IPS-15b (cell line): ENCODE measurements around the gene BTN2A1.

Experiments
- H3K27me3 ChIP-seq: one replicate; pipeline ENCODE4 v1.6.1; 2013; ENCODE audit warnings: low read length; ENCODE audit not compliant: control insufficient read depth, insufficient read depth
- H3K36me3 ChIP-seq: one replicate; pipeline ENCODE4 v1.6.1; 2013; ENCODE audit warnings: low read length; ENCODE audit not compliant: control insufficient read depth, insufficient read depth
- H3K4me1 ChIP-seq: one replicate; pipeline ENCODE4 v1.6.1; 2013; ENCODE audit warnings: mild to moderate bottlenecking, low read length; ENCODE audit not compliant: control insufficient read depth, insufficient read depth
- H3K4me3 ChIP-seq: one replicate; pipeline ENCODE4 v1.5.1; 2013; ENCODE audit warnings: low read depth, low read length
- H3K9ac ChIP-seq: one replicate; pipeline ENCODE4 v1.6.1; 2013; ENCODE audit warnings: low read depth, mild to moderate bottlenecking, low read length
- H3K9me3 ChIP-seq: one replicate; pipeline ENCODE4 v1.6.1; 2013; ENCODE audit warnings: mild to moderate bottlenecking, low read length; ENCODE audit not compliant: control insufficient read depth, insufficient read depth

The BTN2A1 gene

GRCh38 chr6:26437550-26437949, 20.2 kb upstream of the BTN2A1 start:
- no peaks in the 10 kb centered on the region for H3K27me3 ChIP-seq
- no peak overlapping the region for H3K9ac ChIP-seq
- no peaks in the 10 kb centered on the region for H3K4me1 ChIP-seq
- H3K4me3 ChIP-seq = no peak overlapping the region
- peaks cover 4% of the 10 kb centered on the region for H3K9me3 ChIP-seq
- no peaks in the 10 kb centered on the region for H3K36me3 ChIP-seq

GRCh38 chr6:26438000-26438399, 19.8 kb upstream of the BTN2A1 start:
- Histone ChIP-seq H3K9me3 (peaks cover 4% of the 10 kb centered on the region), H3K4me1 (no peaks in the 10 kb centered on the region), H3K27me3 (no peaks in the 10 kb centered on the region), H3K9ac (no peak overlapping the region), H3K36me3 (no peaks in the 10 kb centered on the region), H3K4me3 (no peak overlapping the region)

DNA sequence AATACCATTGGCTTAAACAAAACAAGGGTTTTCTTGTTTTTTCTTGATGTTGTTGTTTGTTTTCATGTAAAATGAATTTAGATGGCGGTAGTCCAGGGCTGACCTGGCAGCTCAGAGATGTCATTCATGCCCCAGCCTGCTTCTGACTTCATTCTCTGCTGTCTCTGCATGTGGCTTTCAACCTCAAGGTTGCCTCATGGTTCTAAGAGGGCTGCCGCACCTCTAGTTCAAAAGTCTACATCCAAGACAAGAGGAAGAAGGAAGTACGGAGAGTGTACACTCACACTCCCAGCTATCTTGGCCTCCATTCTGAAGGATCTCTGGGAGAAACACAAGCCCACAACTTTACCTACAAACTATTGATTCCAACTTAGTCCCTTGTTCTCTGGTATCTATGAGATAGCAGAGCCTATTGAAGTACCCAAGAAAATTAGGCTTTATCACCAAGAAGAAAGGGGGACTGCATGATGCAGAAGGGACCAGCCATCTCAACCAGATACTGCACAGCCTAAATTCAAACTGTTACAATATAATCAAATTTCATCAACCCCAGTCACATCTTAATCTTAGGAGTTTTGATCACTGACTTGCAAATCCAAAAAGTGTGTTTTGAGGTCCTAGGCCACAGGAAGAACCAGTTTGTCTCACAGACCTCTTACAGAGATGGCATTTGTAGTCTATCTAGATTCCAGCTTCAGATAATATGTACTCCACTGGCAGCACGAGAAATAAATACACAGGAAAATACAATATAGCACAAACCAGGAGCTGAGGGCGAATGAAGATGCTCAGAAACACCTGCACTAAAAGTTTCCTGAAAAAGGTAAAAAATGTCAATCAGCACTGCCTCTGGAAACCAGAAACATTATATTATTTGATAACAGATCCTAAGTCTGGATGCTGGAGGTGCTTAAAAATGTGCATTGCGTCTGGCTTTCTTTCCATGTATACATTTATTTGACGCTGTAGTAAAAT, 18.3 kb upstream of the BTN2A1 start:
- Histone ChIP-seq H3K9ac (no peak overlapping the region), H3K4me1 (no peaks in the 10 kb centered on the region), H3K36me3 (no peaks in the 10 kb centered on the region), H3K27me3 (no peaks in the 10 kb centered on the region), H3K9me3 (peaks cover under 1% of the 10 kb centered on the region), H3K4me3 (no peak overlapping the region)

DNA sequence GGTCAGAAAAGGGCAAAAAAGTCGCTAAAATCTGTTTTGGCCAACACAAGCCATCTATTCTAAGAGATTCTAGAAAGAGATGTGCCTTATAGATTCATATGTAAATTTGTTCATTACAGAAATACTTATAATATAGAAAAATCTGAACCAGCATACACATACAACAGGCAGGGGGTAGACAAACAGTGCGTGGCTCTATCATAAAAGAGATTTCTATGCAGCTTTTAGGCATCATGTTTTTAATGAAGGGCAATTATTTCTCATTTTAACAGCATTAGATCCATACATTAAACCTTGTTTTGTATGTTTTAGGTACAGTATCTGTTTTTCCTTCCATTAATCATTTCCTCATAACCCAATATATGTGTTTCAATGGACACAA, 16.8 kb upstream of the BTN2A1 start:
- Histone ChIP-seq H3K27me3 (no peaks in the 10 kb centered on the region), H3K9me3 (no peaks in the 10 kb centered on the region), H3K9ac (no peak overlapping the region), H3K36me3 (no peaks in the 10 kb centered on the region), H3K4me3 (no peak overlapping the region), H3K4me1 (no peaks in the 10 kb centered on the region)

DNA sequence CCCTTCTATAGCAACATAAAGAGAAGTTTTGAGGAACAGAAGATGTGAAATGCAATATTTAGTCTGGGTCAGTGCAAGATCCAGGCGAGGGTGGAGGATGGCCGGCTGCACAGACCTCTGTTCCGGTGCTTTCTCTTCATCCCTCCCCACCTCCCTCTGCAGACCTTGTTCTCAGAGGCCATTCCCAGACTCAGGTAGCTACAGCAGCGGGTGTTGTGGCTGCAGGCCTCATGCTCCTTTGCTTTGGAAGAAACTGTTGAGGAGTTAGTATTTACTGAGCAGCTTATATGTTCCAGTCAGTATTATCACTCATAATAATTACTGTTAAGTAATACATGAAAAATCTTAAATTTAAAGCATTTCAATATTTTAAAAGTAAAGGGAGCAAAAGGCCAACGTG, 15.8 kb upstream of the BTN2A1 start:
- Histone ChIP-seq H3K4me3 (no peak overlapping the region), H3K9ac (no peak overlapping the region), H3K9me3 (no peaks in the 10 kb centered on the region)

GRCh38 chr6:26445934-26446667, 11.7 kb upstream of the BTN2A1 start:
- Histone ChIP-seq H3K4me1 (no peaks in the 10 kb centered on the region), H3K27me3 (no peaks in the 10 kb centered on the region), H3K36me3 (no peaks in the 10 kb centered on the region), H3K9ac (no peak overlapping the region), H3K4me3 (no peak overlapping the region), H3K9me3 (no peaks in the 10 kb centered on the region)

More for the DNA sequence above, 15.8 kb upstream of the BTN2A1 start:
- no peaks in the 10 kb centered on the region for H3K36me3 ChIP-seq
- no peaks in the 10 kb centered on the region for H3K4me1 ChIP-seq
- no peaks in the 10 kb centered on the region for H3K27me3 ChIP-seq

DNA sequence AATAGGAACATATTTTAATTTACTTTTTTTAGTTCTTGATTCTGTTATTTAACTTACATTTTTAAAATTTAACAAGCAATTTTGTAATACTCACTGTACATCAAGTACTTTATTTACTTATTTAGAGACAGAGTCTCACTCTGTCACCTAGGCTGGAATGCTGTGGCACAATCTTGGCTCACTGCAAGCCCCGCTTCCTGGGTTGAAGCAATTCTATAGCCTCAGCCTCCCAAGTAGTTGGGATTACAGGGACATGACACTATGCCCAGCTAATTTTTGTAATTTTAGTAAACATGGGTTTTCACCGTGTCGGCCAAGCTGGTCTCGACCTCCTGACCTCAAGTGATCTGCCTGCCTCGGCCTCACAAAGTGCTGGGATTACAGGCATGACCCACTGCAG, 10.5 kb upstream of the BTN2A1 start:
- H3K4me1 ChIP-seq = no peaks in the 10 kb centered on the region
- H3K9me3 ChIP-seq = no peaks in the 10 kb centered on the region
- H3K9ac ChIP-seq = no peak overlapping the region
- no peaks in the 10 kb centered on the region for H3K27me3 ChIP-seq
- H3K4me3 ChIP-seq = no peak overlapping the region
- H3K36me3 ChIP-seq = no peaks in the 10 kb centered on the region

DNA sequence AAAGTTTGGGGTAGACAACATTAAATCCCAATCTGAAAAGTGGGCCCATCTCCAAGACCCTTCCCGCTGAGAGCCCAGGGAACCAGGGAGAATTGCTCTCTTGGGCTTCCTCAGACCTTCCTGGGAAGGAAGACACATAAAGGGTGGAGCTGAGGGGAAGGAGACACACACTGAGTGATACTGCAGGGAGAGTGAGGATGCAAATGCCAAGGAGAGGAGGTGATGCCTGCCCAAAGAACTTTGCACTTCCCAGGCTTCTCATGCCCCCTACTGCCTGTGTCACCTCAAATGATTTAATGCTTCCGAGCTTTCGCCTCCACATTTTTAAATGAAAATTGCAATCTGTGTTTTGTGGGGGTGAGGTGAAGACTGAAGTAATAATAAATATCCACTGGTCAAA, 7.5 kb upstream of the BTN2A1 start:
- H3K27me3 ChIP-seq = no peaks in the 10 kb centered on the region
- H3K9ac ChIP-seq = no peak overlapping the region
- no peak overlapping the region for H3K4me3 ChIP-seq
- no peaks in the 10 kb centered on the region for H3K36me3 ChIP-seq
- no peaks in the 10 kb centered on the region for H3K4me1 ChIP-seq
- no peaks in the 10 kb centered on the region for H3K9me3 ChIP-seq

DNA sequence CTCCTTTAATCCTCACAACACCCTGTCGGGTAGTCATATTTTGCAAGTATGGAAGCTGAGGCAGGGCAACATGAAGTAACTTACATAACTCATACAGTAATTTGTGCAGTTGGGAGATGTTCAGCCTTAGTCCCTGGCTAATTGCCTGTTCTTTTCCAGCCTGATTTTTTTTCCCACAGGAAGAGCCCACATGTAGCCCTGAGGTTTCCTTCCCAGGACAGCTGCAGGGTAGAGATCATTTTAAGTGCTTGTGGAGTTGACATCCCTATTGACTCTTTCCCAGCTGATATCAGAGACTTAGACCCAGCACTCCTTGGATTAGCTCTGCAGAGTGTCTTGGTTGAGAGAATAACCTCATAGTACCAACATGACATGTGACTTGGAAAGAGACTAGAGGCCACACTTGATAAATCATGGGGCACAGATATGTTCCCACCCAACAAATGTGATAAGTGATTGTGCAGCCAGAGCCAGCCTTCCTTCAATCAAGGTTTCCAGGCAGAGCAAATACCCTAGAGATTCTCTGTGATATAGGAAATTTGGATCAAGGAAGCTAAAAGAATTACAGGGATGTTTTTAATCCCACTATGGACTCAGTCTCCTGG, 5.0 kb upstream of the BTN2A1 start:
- H3K4me3 ChIP-seq = no peak overlapping the region
- H3K36me3 ChIP-seq = no peaks in the 10 kb centered on the region
- H3K4me1 ChIP-seq = peaks cover 2% of the 10 kb centered on the region
- H3K9ac ChIP-seq = no peak overlapping the region
- H3K9me3 ChIP-seq = no peaks in the 10 kb centered on the region
- no peaks in the 10 kb centered on the region for H3K27me3 ChIP-seq

GRCh38 chr6:26454631-26455030, 3.1 kb upstream of the BTN2A1 start:
- H3K9ac ChIP-seq = no peak overlapping the region

DNA sequence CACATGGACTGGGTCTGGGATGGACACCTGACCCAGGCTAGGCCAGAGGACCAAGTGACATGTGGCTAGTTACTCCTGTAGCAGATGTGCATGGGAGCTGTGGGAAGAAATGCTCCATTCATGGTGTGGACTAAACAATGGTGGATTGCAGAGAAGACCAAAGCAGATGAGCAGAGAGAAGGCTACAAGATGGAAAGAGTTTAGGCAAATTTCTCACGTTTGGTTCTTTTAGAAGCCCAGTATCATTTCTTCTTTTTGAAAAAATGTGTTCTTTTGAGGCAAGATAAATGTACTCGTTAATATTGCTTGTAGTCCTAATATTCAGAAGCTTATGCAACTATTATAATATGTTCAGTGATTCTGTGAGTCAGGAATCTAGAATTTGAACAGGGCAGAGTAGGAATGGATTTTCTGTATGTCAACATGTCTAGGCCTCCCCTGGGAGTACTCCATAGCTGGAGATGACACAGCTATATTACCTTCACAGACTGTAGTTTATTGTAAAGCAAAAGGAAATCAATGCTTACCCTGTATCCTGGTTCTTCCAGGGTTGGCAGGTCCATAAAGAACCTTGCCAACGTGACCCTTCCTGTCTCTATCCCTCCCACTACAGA, 2.3 kb upstream of the BTN2A1 start:
- peaks cover 8% of the 10 kb centered on the region for H3K36me3 ChIP-seq
- H3K9ac ChIP-seq = no peak overlapping the region
- no peaks in the 10 kb centered on the region for H3K27me3 ChIP-seq
- no peak overlapping the region for H3K4me3 ChIP-seq
- H3K4me1 ChIP-seq = peaks cover 2% of the 10 kb centered on the region
- no peaks in the 10 kb centered on the region for H3K9me3 ChIP-seq

More at GRCh38 chr6:26454631-26455030, 3.1 kb upstream of the BTN2A1 start:
- no peaks in the 10 kb centered on the region for H3K9me3 ChIP-seq
- H3K27me3 ChIP-seq = no peaks in the 10 kb centered on the region
- peaks cover 5% of the 10 kb centered on the region for H3K36me3 ChIP-seq
- H3K4me1 ChIP-seq = peaks cover 2% of the 10 kb centered on the region
- no peak overlapping the region for H3K4me3 ChIP-seq
